ENCODE results near the gene SPRR1A.

The SPRR1A gene

GRCh38 chr1:153030895-153031294 is 47.0 kb downstream of the SPRR1A start, which contains the start of gene SPRR1B:
TSS of gene SPRR1B (plus strand) at chr1:153031203. CDS start at chr1:153032346, 1,143 bp downstream.
- DNase-seq (ENCODE audit: low spot score), result no peak

GRCh38 chr1:153032073-153032472 is 48.2 kb downstream of the SPRR1A start:
- DNase-seq (ENCODE audit: low spot score), result no peak

- DNase-seq (ENCODE audit: low spot score), result peak; percentile 44
Observed at GRCh38 chr1:153032677-153033308, 48.9 kb downstream of the SPRR1A start.

GRCh38 chr1:153035211-153035610 is 51.3 kb downstream of the SPRR1A start:
- DNase-seq (ENCODE audit: low spot score), result no peak

Measured in AG20443 (cell line).